K562 (cell line): ENCODE results near the gene F13A1. TPM values are rescaled to one million over a fixed set of nuclear protein-coding genes. Genes with fewer than 3 reads are reported as not detected.

Experiments
- ATAC-seq: fragments of 200-7000 bp; cut with Tn5 transposase; 3 replicates; pipeline ENCODE4 v1.9.1; 2020; ENCODE audit warnings: moderate library complexity
- BruUV-seq: library from RNA; stranded (reverse); fragments of 400-500 nt; replicated peaks from 2 replicates; lab custom pipeline; 2021; lab: Mats Ljungman, UMichigan
- CTCF ChIA-PET: fragments of 300-600 bp; formaldehyde crosslinking; extraction: SDS; loops from one replicate; lab custom pipeline; 2021; ENCODE audit warnings: low intra/inter-chr PET ratio; lab: Yijun Ruan, JAX
- POLR2A ChIA-PET: fragments of 300-600, 350-650 bp; sonication (Branson Sonifier 250); formaldehyde crosslinking; extraction: SDS; loops from one replicate; lab custom pipeline; 2021; ENCODE audit warnings: antibody characterized with exemption, inconsistent platforms; lab: Yijun Ruan, JAX
- DNase-seq, 4 experiments: peaks; one replicate each; pipeline versions ENCODE4 v3.0.0 to v3.0.0-alpha.2; 2011 to 2018; ENCODE audit warnings: low spot score in 3 of 4, mixed read lengths in 3 of 4; ENCODE audit errors: extremely low read depth in 1 of 4
- FAIRE-seq: peaks from 2 replicates; lab custom pipeline; 2011; peaks lifted over from hg19 to GRCh38; lab: Jason Lieb, UNC
- H2AFZ ChIP-seq: 2 replicates; pipeline ENCODE4 v1.6.0; 2011; ENCODE audit warnings: low read depth, low read length, control low read depth, inconsistent platforms
- H3K27ac ChIP-seq: fragments of 200-600 bp; 3 replicates; pipeline ENCODE4 v1.8.0; 2011; ENCODE audit warnings: low read depth, mild to moderate bottlenecking, control low read depth, inconsistent platforms, low read length, moderate library complexity, mixed read lengths; ENCODE audit errors: extremely low read depth
- H3K27me3 ChIP-seq, 2 experiments: fragments of 300-600 bp in 1 of 2; 2 replicates in 1 of 2; 3 replicates in 1 of 2; pipeline versions ENCODE4 v1.6.0 to v1.8.0; 2011; ENCODE audit warnings: inconsistent platforms in 2 of 2, low read length in 2 of 2, mild to moderate bottlenecking in 1 of 2, mixed read lengths in 1 of 2, moderate library complexity in 1 of 2; ENCODE audit not compliant: control insufficient read depth in 2 of 2, insufficient read depth in 2 of 2
- H3K36me3 ChIP-seq: fragments of 300-600 bp; 3 replicates; pipeline ENCODE4 v1.8.0; 2011; ENCODE audit warnings: mild to moderate bottlenecking, low read length, inconsistent platforms; ENCODE audit not compliant: control insufficient read depth, insufficient read depth
- H3K4me1 ChIP-seq, 2 experiments: fragments of 200-600 bp in 1 of 2; replicated peaks in 1 of 2; 2 replicates in 1 of 2; 3 replicates in 1 of 2; pipeline versions ENCODE4 v1.5.1 to v1.8.0; 2011; ENCODE audit warnings: inconsistent platforms in 2 of 2, low read length in 2 of 2, mild to moderate bottlenecking in 1 of 2, mixed read lengths in 1 of 2, moderate library complexity in 1 of 2; ENCODE audit not compliant: control insufficient read depth in 2 of 2, insufficient read depth in 2 of 2
- H3K4me2 ChIP-seq: 2 replicates; pipeline ENCODE4 v1.6.1; 2011; ENCODE audit warnings: low read length, control low read depth, inconsistent platforms, mixed read lengths; ENCODE audit not compliant: insufficient read depth
- H3K4me3 ChIP-seq: fragments of 200-600 bp; sonication (generic), shearing (Covaris generic); 2 replicates; pipeline ENCODE4 v1.5.1; 2016; ENCODE audit warnings: control low read depth, inconsistent platforms
- H3K79me2 ChIP-seq: fragments of 200-600 bp; 3 replicates; pipeline ENCODE4 v1.8.0; 2011; ENCODE audit warnings: low read length, inconsistent platforms; ENCODE audit not compliant: control insufficient read depth, insufficient read depth
- H3K9ac ChIP-seq, 2 experiments: 2 replicates each; pipeline versions ENCODE4 v1.6.0 to v1.6.1; 2011; ENCODE audit warnings: low read depth in 2 of 2, low read length in 2 of 2, control low read depth in 1 of 2, inconsistent platforms in 1 of 2, mild to moderate bottlenecking in 1 of 2, mixed read lengths in 1 of 2; ENCODE audit not compliant: insufficient read depth in 1 of 2
- H3K9me1 ChIP-seq: one replicate; pipeline ENCODE4 v1.6.0; 2011; ENCODE audit warnings: inconsistent platforms, mild to moderate bottlenecking, low read length, moderate library complexity; ENCODE audit not compliant: control insufficient read depth, insufficient read depth
- H3K9me3 ChIP-seq: replicated peaks from 2 replicates; pipeline ENCODE4 v1.5.1; 2011; ENCODE audit warnings: low read depth, low read length, inconsistent platforms; ENCODE audit not compliant: control insufficient read depth, insufficient read depth
- H4K20me1 ChIP-seq: replicated peaks from 2 replicates; pipeline ENCODE4 v1.6.1; 2011; ENCODE audit warnings: low read length, inconsistent platforms, mixed read lengths; ENCODE audit not compliant: control insufficient read depth, insufficient read depth
- CBX8 ChIP-seq: fragments of 200-600 bp; sonication (generic); IDR thresholded peaks from 2 replicates; pipeline ENCODE4 v1.6.1; 2012; ENCODE audit warnings: borderline replicate concordance, mixed run types, low read depth, mild to moderate bottlenecking, moderate library complexity, mixed read lengths, low read length, control low read depth, inconsistent platforms; ENCODE audit not compliant: poor library complexity, severe bottlenecking; ENCODE audit errors: extremely low read depth
- MLLT1 ChIP-seq, 2 experiments: fragments of 450-650 bp; IDR thresholded peaks; 2 replicates each; pipeline ENCODE4 v1.6.1; 2016
- NONO ChIP-seq, 2 experiments: fragments of 200-400 bp in 1 of 2; fragments of 450-650 bp in 1 of 2; formaldehyde crosslinking in 1 of 2; IDR thresholded peaks; 2 replicates each; pipeline ENCODE4 v1.6.1; 2017; ENCODE audit warnings: low read depth in 2 of 2, mild to moderate bottlenecking in 2 of 2, moderate library complexity in 2 of 2, low read length in 1 of 2
- PHF8 ChIP-seq: fragments of 200-600 bp; sonication (generic); IDR thresholded peaks from 2 replicates; pipeline ENCODE4 v1.6.1; 2012; ENCODE audit warnings: mixed run types, mild to moderate bottlenecking, inconsistent platforms, low read length, moderate library complexity, borderline replicate concordance
- PKNOX1 ChIP-seq: fragments of 450-650 bp; IDR thresholded peaks from 2 replicates; pipeline ENCODE4 v1.6.1; 2016
- PRDM10 ChIP-seq: fragments of 450-650 bp; IDR thresholded peaks from 2 replicates; pipeline ENCODE4 v1.6.1; 2018; ENCODE audit not compliant: partially characterized antibody
- ZNF584 ChIP-seq: fragments of 200-800 bp; sonication (Bioruptor generic); IDR thresholded peaks from 2 replicates; pipeline ENCODE4 v1.6.1; 2016; ENCODE audit warnings: low read depth, mild to moderate bottlenecking, missing genetic modification characterization, missing compliant biosample characterization
- WGBS: fragments of 100-300 bp; shearing (Covaris generic); methylation state at CpG from one replicate; pipeline ENCODE4 v1.1.6; 2016; ENCODE audit warnings: low coverage, mixed read lengths; ENCODE audit not compliant: insufficient coverage; ENCODE audit errors: missing lambda C conversion rate; 5-methylcytosine and 5-hydroxymethylcytosine counted together
- in situ Hi-C: fragments of 300-500 bp; cut with MboI; formaldehyde crosslinking; loops from 4 replicates; pipeline ENCODE4 v1.15.0; 2018; ENCODE audit warnings: inconsistent platforms, mixed read lengths
- intact Hi-C: fragments of 100-400 bp; cut with micrococcal nuclease; formaldehyde crosslinking; loops from 2 replicates; pipeline ENCODE4 v1.14.2; 2022
- polyA plus RNA-seq, 8 experiments: library from polyadenylated mRNA; depleted of rRNA in 4 of 8; stranded (reverse) in 5 of 8; unstranded in 3 of 8; fragments of >200 nt; fragmentation: Nextera tagmentation in 2 of 8; fragmentation: Illumina TruSeq in 1 of 8; extraction: Ambion mirVana in 2 of 8; extraction: Trizol in 1 of 8; gene quantifications; 2 replicates each; pipeline versions ENCODE4 v1.2.1 to v1.2.3, GENCODE V29; 2011 to 2014; ENCODE audit warnings: inconsistent platforms in 1 of 8, missing spikeins in 1 of 8
- total RNA-seq, 7 experiments: library from RNA; depleted of rRNA in 6 of 7; stranded (reverse); fragments of >200 nt in 6 of 7; fragmentation: Illumina TruSeq in 2 of 7; extraction: Trizol in 2 of 7; gene quantifications; 2 replicates each; pipeline versions ENCODE4 v1.2.1 to v1.2.3, GENCODE V29; 2011 to 2021; ENCODE audit warnings: low replicate concordance in 1 of 7

F13A1 gene
- total and polyA plus RNA-seq, 9 of the 15 experiments (the other 6 are each of a cell fraction or from before 2014, with no cell fraction given): 0.33 TPM; not detected in 8

GRCh38 chr6:6251555-6252280 lies 68.7 kb downstream of the F13A1 start:
- Histone ChIP-seq H4K20me1 (no peaks in the 10 kb centered on the region), H3K9me1 (no peaks in the 10 kb centered on the region), H3K4me1 (no peaks in the 10 kb centered on the region), H3K9me3 (no peaks in the 10 kb centered on the region), H2AFZ (no peak overlapping the region), H3K79me2 (no peaks in the 10 kb centered on the region), H3K36me3 (no peaks in the 10 kb centered on the region), H3K27me3 (peaks cover 0 to 4% of the 10 kb centered on the region in 2 experiments; a peak in 1 of 5 replicates), H3K4me2 (no peak overlapping the region), H3K27ac (no peak overlapping the region), H3K9ac (no peak overlapping the region), H3K4me3 (no peak overlapping the region)
- ATAC-seq (no peak), FAIRE-seq (no peak), DNase-seq (no peak)
- TF ChIP-seq CBX8: peak; percentile 72
- no peak for TF ChIP-seq NONO (IDR thresholded peaks at IDR 0.05; ENCODE audit: low read depth in 2 of 2, low read length in 1 of 2)
- intact Hi-C loops (no loop called here), in situ Hi-C loops (no loop called here)
- POLR2A ChIA-PET: interaction anchor here (0.6 kb wide), 1 partner anchor 18 kb away, joined by 5 read pairs; no protein-coding TSS in a partner anchor
- 0% methylated on average over 13 of the region's 13 CpGs for WGBS
- CTCF ChIA-PET: no interaction called here
- no TSS peak for BruUV-seq

GRCh38 chr6:6248651-6249050 lies 71.8 kb downstream of the F13A1 start:
- FAIRE-seq: no peak
- no peak for DNase-seq
- Histone ChIP-seq H3K27me3 (peaks cover 0 to 4% of the 10 kb centered on the region in 2 experiments; a peak in 1 of 5 replicates), H3K4me1 (no peaks in the 10 kb centered on the region), H3K9ac (no peak overlapping the region), H3K9me3 (no peaks in the 10 kb centered on the region), H3K36me3 (no peaks in the 10 kb centered on the region), H3K27ac (no peak overlapping the region), H4K20me1 (no peaks in the 10 kb centered on the region), H3K4me2 (no peak overlapping the region), H3K9me1 (no peaks in the 10 kb centered on the region), H3K4me3 (no peak overlapping the region), H2AFZ (no peak overlapping the region), H3K79me2 (no peaks in the 10 kb centered on the region)
- ChIA-PET CTCF (no interaction called here), POLR2A (no interaction called here)
- intact Hi-C loops: no loop called here
- 0% methylated on average over 2 of the region's 2 CpGs for WGBS
- no TSS peak for BruUV-seq
- no peak for ATAC-seq
- in situ Hi-C loops: no loop called here
- TF ChIP-seq ZNF584 (CRISPR knock-in tag) (no peak), PHF8 (no peak), MLLT1 (IDR thresholded peaks at IDR 0.05) (no peak), PRDM10 (no peak), PKNOX1 (no peak)
